ENCODE measurements around the gene IDH3B. TPM values are rescaled to one million over a fixed set of nuclear protein-coding genes. Genes with fewer than 3 reads are reported as not detected.

Gene IDH3B
- total RNA-seq, 1 donor: 103 TPM

DNA sequence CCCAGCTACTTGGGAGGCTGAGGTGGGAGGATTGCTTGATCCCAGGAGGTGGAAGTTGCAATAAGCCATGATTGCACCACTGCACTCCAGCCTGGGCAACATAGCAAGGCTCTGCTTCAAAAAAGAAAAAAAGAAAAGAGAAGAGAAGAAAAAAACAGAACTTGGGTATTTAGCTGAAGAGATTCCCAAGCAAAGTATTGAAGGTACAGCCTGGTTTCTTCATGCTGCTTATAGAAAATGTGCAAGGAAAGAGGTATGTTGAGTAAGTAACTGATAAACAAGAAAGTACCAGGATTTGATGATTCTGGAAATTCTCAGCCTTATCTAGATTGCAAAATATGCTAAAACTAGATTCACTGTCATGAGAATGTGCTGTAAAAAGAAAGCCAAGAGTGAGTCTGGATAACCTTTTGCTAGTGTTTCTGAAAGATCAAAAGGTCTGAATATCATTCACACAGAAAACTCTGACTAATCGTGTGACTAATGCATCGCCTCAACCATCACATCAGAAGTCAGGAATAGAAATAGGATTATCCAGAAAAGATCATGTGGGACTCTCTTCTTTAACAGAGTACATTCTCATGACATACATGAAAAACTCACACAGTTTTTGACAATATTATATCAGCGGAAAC, 43.9 kb downstream of the IDH3B start:
- no peaks in the 10 kb centered on the region for H3K4me1 ChIP-seq (ENCODE audit: insufficient read depth, low read length)
- H3K4me3 ChIP-seq (ENCODE audit: low read length): no peak overlapping the region
- H3K9me3 ChIP-seq (ENCODE audit: low read depth, low read length): no peaks in the 10 kb centered on the region

GRCh38 chr20:2619337-2619736, 44.7 kb downstream of the IDH3B start:
- Histone ChIP-seq H3K4me3 (ENCODE audit: low read length) (no peak overlapping the region), H3K27me3 (ENCODE audit: insufficient read depth, low read length) (peaks cover 4% of the 10 kb centered on the region), H3K9me3 (ENCODE audit: low read depth, low read length) (no peaks in the 10 kb centered on the region), H3K4me1 (ENCODE audit: insufficient read depth, low read length) (no peaks in the 10 kb centered on the region)

More for the DNA sequence above, 43.9 kb downstream of the IDH3B start:
- peaks cover 3% of the 10 kb centered on the region for H3K27me3 ChIP-seq (ENCODE audit: insufficient read depth, low read length)

DNA sequence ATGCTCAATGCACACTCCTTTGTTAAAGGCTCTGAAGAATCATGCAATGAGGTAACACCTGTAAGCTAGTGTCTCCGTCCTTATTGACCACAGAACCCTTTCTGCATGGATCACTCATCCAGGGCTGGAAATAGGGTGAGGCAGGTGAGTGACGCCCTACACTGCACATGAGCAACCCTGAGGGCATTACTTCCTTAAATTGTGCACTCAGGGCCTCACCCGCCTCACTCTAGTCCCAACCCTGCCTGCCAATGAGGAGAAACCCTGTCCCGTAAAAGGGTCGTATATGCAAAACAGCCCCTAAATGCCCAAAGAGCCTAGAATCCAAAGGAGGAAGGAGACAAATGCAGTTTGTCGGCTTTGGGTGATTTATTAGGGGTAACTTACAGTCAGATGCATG, 45.2 kb downstream of the IDH3B start:
- Histone ChIP-seq H3K9me3 (ENCODE audit: low read depth, low read length) (no peaks in the 10 kb centered on the region), H3K4me3 (ENCODE audit: low read length) (no peak overlapping the region), H3K27me3 (ENCODE audit: insufficient read depth, low read length) (peaks cover 5% of the 10 kb centered on the region), H3K4me1 (ENCODE audit: insufficient read depth, low read length) (no peaks in the 10 kb centered on the region)

DNA sequence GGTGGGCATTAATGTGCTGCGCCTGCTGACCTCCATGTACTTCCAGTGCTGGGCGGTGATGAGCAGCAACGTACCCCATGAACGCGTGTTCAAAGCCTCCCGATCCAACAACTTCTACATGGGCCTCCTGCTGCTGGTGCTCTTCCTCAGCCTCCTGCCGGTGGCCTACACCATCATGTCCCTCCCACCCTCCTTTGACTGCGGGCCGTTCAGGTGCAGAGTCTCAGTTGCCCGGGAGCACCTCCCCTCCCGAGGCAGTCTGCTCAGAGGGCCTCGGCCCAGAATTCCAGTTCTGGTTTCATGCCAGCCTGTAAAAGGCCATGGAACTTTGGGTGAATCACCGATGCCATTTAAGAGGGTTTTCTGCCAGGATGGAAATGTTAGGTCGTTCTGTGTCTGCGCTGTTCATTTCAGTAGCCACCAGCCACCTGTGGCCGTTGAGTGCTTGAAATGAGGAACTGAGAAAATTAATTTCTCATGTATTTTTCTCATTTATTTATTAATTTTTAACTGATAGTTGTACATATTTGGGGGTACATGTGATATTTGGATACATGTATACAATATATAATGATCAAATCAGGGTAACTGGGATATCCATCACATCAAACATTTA, 46.8 kb downstream of the IDH3B start:
- Histone ChIP-seq H3K27me3 (ENCODE audit: insufficient read depth, low read length) (peaks cover 8% of the 10 kb centered on the region), H3K4me3 (ENCODE audit: low read length) (no peak overlapping the region), H3K4me1 (ENCODE audit: insufficient read depth, low read length) (no peaks in the 10 kb centered on the region), H3K9me3 (ENCODE audit: low read depth, low read length) (no peaks in the 10 kb centered on the region)

- Histone ChIP-seq H3K4me3 (ENCODE audit: low read length) (no peak overlapping the region), H3K4me1 (ENCODE audit: insufficient read depth, low read length) (no peaks in the 10 kb centered on the region), H3K9me3 (ENCODE audit: low read depth, low read length) (no peaks in the 10 kb centered on the region), H3K27me3 (ENCODE audit: insufficient read depth, low read length) (peaks cover 10% of the 10 kb centered on the region)
These were observed 47.4 kb downstream of the IDH3B start for GRCh38 chr20:2616634-2617033.

DNA sequence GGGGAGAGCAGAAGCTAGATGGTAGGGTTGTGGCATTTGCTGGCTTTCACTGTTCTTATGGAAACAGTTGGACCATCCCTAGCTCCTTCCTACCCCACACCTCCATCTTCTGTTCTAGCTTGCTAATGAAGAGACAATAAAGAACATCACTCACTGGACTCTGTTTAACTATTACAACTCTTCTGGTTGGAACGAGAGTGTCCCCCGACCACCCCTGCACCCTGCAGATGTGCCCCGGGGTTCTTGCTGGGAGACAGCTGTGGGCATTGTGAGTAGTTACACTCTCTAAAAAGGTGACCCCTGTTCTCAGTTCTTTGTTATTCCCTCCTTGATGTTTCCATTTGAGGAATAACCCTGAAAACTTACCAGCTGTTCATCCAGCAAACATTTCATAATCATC, 51.9 kb downstream of the IDH3B start:
- Histone ChIP-seq H3K27me3 (ENCODE audit: insufficient read depth, low read length) (peaks cover 10% of the 10 kb centered on the region), H3K9me3 (ENCODE audit: low read depth, low read length) (peaks cover 4% of the 10 kb centered on the region), H3K4me1 (ENCODE audit: insufficient read depth, low read length) (no peaks in the 10 kb centered on the region), H3K4me3 (ENCODE audit: low read length) (no peak overlapping the region)

DNA sequence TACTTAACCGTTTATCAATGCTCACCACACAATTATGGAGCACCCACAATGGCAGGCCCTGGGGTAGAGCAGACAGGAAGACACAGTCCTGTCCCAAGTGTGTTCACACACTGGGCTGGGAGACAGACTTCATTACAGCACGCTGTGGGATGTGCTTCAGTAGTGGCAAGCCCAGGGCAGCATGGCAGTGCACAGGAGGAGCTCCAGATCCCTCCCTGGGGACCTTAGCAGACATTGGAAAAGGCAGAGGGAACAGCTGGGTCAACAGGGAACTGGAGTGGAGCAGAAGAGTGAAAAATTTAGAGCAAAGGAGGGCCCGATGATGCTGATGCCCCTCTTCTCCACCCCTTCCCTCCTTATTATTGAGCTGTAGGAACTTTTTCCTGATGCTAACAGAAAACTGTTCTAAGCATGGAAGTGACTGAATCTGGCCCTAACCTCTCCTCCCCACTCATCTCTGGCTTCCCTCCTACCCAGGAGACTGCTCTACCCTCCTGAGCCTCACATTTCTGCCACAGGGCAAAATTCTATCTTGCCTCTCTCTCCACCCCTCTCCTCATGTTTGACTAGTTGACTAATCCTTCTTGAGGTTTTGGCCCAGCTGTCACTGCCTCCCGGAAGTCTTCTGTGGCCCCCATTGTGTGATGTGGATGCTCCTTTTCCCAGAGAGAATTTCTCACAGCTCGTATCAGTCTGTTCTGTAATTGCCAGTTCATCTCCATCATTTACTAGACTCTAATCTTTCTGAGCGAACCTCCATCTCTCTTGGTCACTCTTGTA, 52.9 kb downstream of the IDH3B start:
- Histone ChIP-seq H3K4me1 (ENCODE audit: insufficient read depth, low read length) (no peaks in the 10 kb centered on the region), H3K4me3 (ENCODE audit: low read length) (no peak overlapping the region), H3K27me3 (ENCODE audit: insufficient read depth, low read length) (peaks cover 10% of the 10 kb centered on the region), H3K9me3 (ENCODE audit: low read depth, low read length) (peaks cover 13% of the 10 kb centered on the region)

- H3K27me3 ChIP-seq (ENCODE audit: insufficient read depth, low read length): peaks cover 10% of the 10 kb centered on the region
- H3K4me1 ChIP-seq (ENCODE audit: insufficient read depth, low read length): no peaks in the 10 kb centered on the region
- H3K9me3 ChIP-seq (ENCODE audit: low read depth, low read length): peaks cover 20% of the 10 kb centered on the region
- H3K4me3 ChIP-seq (ENCODE audit: low read length): no peak overlapping the region
These were observed 53.7 kb downstream of the IDH3B start for GRCh38 chr20:2610326-2610725.

Other genes starting within 250 kb of the IDH3B start
- gene SNRPB, start 193.4 kb downstream of the IDH3B start, total RNA-seq: 144 TPM
- gene ZNF343, start 155.3 kb downstream of the IDH3B start, total RNA-seq: 3.1 TPM
- not detected for gene TMC2, start 127.6 kb downstream of the IDH3B start, total RNA-seq
- 109 TPM for gene NOP56, start 11.6 kb downstream of the IDH3B start, total RNA-seq
- gene EBF4, start 28.6 kb upstream of the IDH3B start, total RNA-seq: 0.63 TPM
- gene CPXM1, start 136.4 kb upstream of the IDH3B start, total RNA-seq: 0.10 TPM
- gene C20orf141, start 150.8 kb upstream of the IDH3B start, total RNA-seq: not detected
- gene TMEM239, start 152.1 kb upstream of the IDH3B start, total RNA-seq: not detected
- gene PCED1A, start 176.4 kb upstream of the IDH3B start, total RNA-seq: 30.0 TPM
- gene VPS16, start 176.5 kb upstream of the IDH3B start, total RNA-seq: 16.6 TPM
- gene PTPRA, start 209.3 kb upstream of the IDH3B start, total RNA-seq: 148 TPM

All from mononuclear cell (primary cell).